ENCODE data around the gene TFDP2. TPM values are rescaled to one million over a fixed set of nuclear protein-coding genes. Genes with fewer than 3 reads are reported as not detected.

Gene TFDP2
- total RNA-seq (ENCODE audit: low replicate concordance), result 173 and 328 TPM in 2 replicates

GRCh38 chr3:142148792-142149672 lies at the start of gene TFDP2:
TSS of gene TFDP2 (minus strand) at chr3:142149544. CDS start at chr3:142101749, 47,795 bp downstream.
- Mint-ChIP-seq H3K4me1 (peaks cover 19% of the 10 kb centered on the region), H3K4me3 (peak within 1 kb of the TSS; percentile 95), H3K9me3 (no peaks in the 10 kb centered on the region), H3K36me3 (no peaks in the 10 kb centered on the region), H3K27ac (peak within 1 kb of the TSS; percentile 74), H3K27me3 (ENCODE audit: insufficient read depth, low read depth) (peaks cover 2% of the 10 kb centered on the region)
- peaks cover 8% of the 10 kb centered on the region for H3F3A ChIP-seq (ENCODE audit: low read depth)
- H3K4me3 ChIP-seq, result peak within 1 kb of the TSS; percentile 90
- H3K4me2 ChIP-seq, result peak within 1 kb of the TSS; percentile 78
- TF ChIP-seq CTCF (IDR thresholded peaks at IDR 0.05) (no peak), EZH2 (IDR thresholded peaks at IDR 0.05) (peak; percentile 49)
- H2AFZ ChIP-seq (replicated peaks), result peak within 1 kb of the TSS; percentile 87
- peaks cover 7% of the 10 kb centered on the region for H3K27me3 ChIP-seq
- H3K9ac ChIP-seq, result peak within 1 kb of the TSS; percentile 74
- H3K27ac ChIP-seq, result peak within 1 kb of the TSS; percentile 80
- DNase-seq (ENCODE audit: low spot score), result peak; percentile 99
- no peaks in the 10 kb centered on the region for H3K9me3 ChIP-seq (ENCODE audit: low read depth)
- peaks cover 38% of the 10 kb centered on the region for H3K79me2 ChIP-seq (ENCODE audit: low read depth)
- H3K36me3 ChIP-seq, result no peaks in the 10 kb centered on the region
- H3K4me1 ChIP-seq, result peaks cover 13% of the 10 kb centered on the region
- H4K20me1 ChIP-seq (ENCODE audit: low read depth), result peaks cover 16% of the 10 kb centered on the region

GRCh38 chr3:142188846-142189245 lies 39.5 kb upstream of the TFDP2 start:
- Histone ChIP-seq H3K4me1 (no peaks in the 10 kb centered on the region), H3K4me3 (no peak overlapping the region), H3K27me3 (no peaks in the 10 kb centered on the region), H3K4me2 (no peak overlapping the region), H4K20me1 (ENCODE audit: low read depth) (no peaks in the 10 kb centered on the region), H3K27ac (no peak overlapping the region), H3K79me2 (ENCODE audit: low read depth) (no peaks in the 10 kb centered on the region), H3K9me3 (ENCODE audit: low read depth) (no peaks in the 10 kb centered on the region), H3K36me3 (no peaks in the 10 kb centered on the region), H2AFZ (replicated peaks) (no peak overlapping the region), H3F3A (ENCODE audit: low read depth) (no peaks in the 10 kb centered on the region), H3K9ac (no peak overlapping the region)
- H3K27me3 Mint-ChIP-seq (ENCODE audit: insufficient read depth, low read depth), result no peaks in the 10 kb centered on the region
- DNase-seq (ENCODE audit: low spot score), result no peak
- no peak overlapping the region for H3K27ac Mint-ChIP-seq
- TF ChIP-seq EZH2 (IDR thresholded peaks at IDR 0.05), result no peak
- TF ChIP-seq CTCF (IDR thresholded peaks at IDR 0.05), result no peak
- TF ChIP-seq EZH2phosphoT487 (IDR thresholded peaks at IDR 0.05), result no peak
- H3K9me3 Mint-ChIP-seq, result no peaks in the 10 kb centered on the region
- peaks cover 15% of the 10 kb centered on the region for H3K36me3 Mint-ChIP-seq
- no peak overlapping the region for H3K4me3 Mint-ChIP-seq
- H3K4me1 Mint-ChIP-seq, result no peaks in the 10 kb centered on the region

- no peaks in the 10 kb centered on the region for H4K20me1 ChIP-seq (ENCODE audit: low read depth)
- H3K4me2 ChIP-seq, result no peak overlapping the region
- DNase-seq (ENCODE audit: low spot score), result peak; percentile 58
- H3K79me2 ChIP-seq (ENCODE audit: low read depth), result no peaks in the 10 kb centered on the region
- H3K36me3 Mint-ChIP-seq, result peaks cover 7% of the 10 kb centered on the region
- no peaks in the 10 kb centered on the region for H3K27me3 Mint-ChIP-seq (ENCODE audit: insufficient read depth, low read depth)
- H3K4me3 ChIP-seq, result no peak overlapping the region
- H2AFZ ChIP-seq (replicated peaks), result no peak overlapping the region
- no peaks in the 10 kb centered on the region for H3K4me1 Mint-ChIP-seq
- H3K4me1 ChIP-seq, result no peaks in the 10 kb centered on the region
- H3K27me3 ChIP-seq, result no peaks in the 10 kb centered on the region
- no peak overlapping the region for H3K4me3 Mint-ChIP-seq
- H3K9ac ChIP-seq, result no peak overlapping the region
- no peaks in the 10 kb centered on the region for H3K9me3 ChIP-seq (ENCODE audit: low read depth)
- no peak overlapping the region for H3K27ac Mint-ChIP-seq
- no peak overlapping the region for H3K27ac ChIP-seq
- H3K9me3 Mint-ChIP-seq, result no peaks in the 10 kb centered on the region
- TF ChIP-seq EZH2phosphoT487 (IDR thresholded peaks at IDR 0.05) (no peak), EZH2 (IDR thresholded peaks at IDR 0.05) (no peak), CTCF (IDR thresholded peaks at IDR 0.05) (peak; percentile 71)
- H3K36me3 ChIP-seq, result no peaks in the 10 kb centered on the region
- peaks cover 4% of the 10 kb centered on the region for H3F3A ChIP-seq (ENCODE audit: low read depth)
Observed at GRCh38 chr3:142180761-142181362, 31.5 kb upstream of the TFDP2 start.
